ENCODE results near the gene RAB33A. TPM values are rescaled to one million over a fixed set of nuclear protein-coding genes. Genes with fewer than 3 reads are reported as not detected.

The RAB33A gene
- total RNA-seq, 1 donor from 2014 or later = 0.26 TPM

DNA sequence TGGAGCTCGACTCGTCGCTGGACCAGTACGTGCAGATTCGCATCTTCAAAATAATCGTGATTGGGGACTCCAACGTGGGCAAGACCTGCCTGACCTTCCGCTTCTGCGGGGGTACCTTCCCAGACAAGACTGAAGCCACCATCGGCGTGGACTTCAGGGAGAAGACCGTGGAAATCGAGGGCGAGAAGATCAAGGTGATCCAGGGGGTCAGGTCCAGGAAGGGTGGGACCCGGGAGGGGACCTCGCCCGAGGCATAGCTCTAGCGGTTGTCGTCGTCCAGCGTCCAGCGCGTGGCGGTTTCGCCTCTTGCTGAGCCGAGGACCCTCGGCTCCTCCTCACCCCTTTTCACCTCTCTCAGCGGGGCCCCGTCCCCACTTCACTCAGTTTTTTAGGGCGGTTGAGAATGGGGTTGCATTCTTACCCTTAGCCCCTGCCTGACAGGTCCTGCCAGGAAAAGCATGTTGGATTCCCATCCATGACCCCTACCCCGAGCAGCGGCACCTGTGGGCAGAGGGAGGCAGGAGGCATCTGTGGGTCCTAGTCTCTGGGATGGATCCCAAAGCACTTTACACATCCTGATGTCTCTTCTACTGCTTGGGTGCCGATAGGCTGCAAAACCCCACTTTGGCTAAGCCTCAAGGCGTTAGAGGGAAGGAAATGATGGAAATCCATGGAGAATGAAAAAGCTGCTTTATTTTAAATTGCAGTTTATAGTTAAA lies 524 bp downstream of the RAB33A start:
- no peak for DNase-seq (ENCODE audit: low read depth in 2 of 2)

GRCh38 chrX:130173190-130173895 lies 1.6 kb downstream of the RAB33A start:
- DNase-seq (ENCODE audit: low read depth in 2 of 2) = peak in 1 of 2 donors; percentile 54

GRCh38 chrX:130174045-130174704 lies 2.4 kb downstream of the RAB33A start:
- peak in 1 of 2 donors; percentile 58 for DNase-seq (ENCODE audit: low read depth in 2 of 2)

DNA sequence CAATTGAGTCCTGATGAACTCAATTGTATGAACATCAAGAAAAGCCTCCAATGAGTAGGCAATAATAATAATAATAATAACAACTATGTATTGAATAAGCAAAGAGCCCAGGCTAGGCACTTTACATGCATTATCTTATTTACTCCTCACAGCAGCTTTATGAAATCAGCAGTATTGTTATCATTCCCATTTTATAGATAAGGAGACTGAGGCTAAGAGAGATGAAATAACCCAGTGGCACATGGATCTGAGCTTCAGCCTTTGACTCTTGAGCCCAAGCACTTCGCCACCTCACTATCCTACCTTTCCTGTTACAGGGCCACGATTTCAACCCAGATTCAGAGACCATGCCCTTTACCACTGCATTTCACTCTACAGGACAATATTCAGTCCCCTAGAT lies 3.2 kb downstream of the RAB33A start:
- no peak for DNase-seq (ENCODE audit: low read depth in 2 of 2)

DNA sequence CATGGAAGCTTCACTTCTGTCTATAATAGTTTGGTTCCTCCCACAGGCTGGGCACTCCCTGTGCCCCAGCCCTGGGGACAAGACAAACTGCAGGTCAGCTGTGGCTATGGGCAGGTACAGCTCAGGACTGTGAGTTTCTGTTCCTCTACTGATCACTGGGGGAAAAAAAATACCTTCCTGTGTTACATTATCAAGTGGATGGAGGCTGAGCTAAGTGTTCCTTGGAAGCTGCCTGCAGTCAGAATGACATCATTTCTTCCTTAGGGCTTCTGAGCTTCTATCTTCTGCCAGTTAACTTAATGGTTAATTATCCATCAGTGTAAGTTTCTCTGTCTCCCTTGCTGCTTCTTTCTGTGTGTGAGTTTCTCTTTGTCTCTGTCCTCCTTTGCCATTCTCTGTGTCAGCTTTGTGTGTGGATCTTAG lies 4.6 kb downstream of the RAB33A start:
- no peak for DNase-seq (ENCODE audit: low read depth in 2 of 2)

GRCh38 chrX:130176942-130177341 lies 5.2 kb downstream of the RAB33A start:
- no peak for DNase-seq (ENCODE audit: low read depth in 2 of 2)

- DNase-seq (ENCODE audit: low read depth in 2 of 2) = no peak
These were observed 7.4 kb downstream of the RAB33A start for GRCh38 chrX:130179170-130179569.

GRCh38 chrX:130179579-130180215 lies 7.9 kb downstream of the RAB33A start:
- DNase-seq (ENCODE audit: low read depth in 2 of 2) = peak in 1 of 2 donors; percentile 44

DNA sequence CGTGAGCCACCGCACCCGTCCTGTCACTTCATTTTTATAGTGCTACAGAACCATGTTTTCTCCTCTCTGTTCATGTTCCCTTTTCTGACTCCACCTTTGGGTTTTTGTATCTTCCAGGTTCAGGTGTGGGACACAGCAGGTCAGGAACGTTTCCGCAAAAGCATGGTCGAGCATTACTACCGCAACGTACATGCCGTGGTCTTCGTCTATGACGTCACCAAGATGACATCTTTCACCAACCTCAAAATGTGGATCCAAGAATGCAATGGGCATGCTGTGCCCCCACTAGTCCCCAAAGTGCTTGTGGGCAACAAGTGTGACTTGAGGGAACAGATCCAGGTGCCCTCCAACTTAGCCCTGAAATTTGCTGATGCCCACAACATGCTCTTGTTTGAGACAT lies 12.4 kb downstream of the RAB33A start:
- no peak for DNase-seq (ENCODE audit: low read depth in 2 of 2)

GRCh38 chrX:130184857-130185256 lies 13.1 kb downstream of the RAB33A start:
- DNase-seq (ENCODE audit: low read depth in 2 of 2) = no peak

- no peak for DNase-seq (ENCODE audit: low read depth in 2 of 2)
These were observed 14.9 kb downstream of the RAB33A start for GRCh38 chrX:130186651-130187050.

DNA sequence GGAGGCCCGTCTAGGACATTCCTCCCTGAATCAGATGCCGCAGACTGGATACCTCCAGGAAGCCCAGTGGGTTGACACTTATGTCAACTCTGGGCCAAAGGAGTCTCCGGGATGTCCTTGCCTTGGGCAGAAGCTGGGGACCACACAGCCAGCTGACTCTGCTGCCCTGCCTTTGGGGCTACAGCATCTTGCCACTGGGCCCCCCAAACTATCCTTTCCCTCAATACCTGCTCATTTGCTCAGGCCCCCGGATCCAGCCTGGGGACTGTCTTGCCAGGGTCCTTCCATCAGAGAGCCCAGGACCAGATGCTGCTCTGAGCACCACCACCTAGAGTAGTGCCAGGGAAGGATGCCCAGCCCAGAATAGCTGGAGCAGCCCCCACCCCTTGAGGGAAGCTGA lies 19.0 kb downstream of the RAB33A start:
- no peak for DNase-seq (ENCODE audit: low read depth in 2 of 2)

DNA sequence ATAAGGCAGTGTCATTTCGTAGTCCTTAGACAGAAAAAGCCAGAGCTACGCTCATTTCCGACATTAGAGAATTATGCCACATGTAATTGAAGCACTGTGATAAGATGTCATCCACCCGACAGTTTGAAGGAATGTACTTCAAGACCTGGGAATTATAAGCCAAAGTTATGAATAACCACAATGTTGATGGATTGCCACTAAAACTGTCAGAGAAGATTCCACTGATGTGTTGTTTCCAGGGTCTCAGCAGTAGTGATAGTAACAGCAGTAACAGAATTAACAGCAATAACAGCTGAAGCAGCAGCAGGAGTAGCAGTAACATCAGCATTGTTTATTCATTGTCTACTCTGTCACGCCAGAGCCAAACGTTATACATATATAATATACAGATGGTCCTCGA lies 24.7 kb downstream of the RAB33A start:
- DNase-seq (ENCODE audit: low read depth in 2 of 2) = no peak

DNA sequence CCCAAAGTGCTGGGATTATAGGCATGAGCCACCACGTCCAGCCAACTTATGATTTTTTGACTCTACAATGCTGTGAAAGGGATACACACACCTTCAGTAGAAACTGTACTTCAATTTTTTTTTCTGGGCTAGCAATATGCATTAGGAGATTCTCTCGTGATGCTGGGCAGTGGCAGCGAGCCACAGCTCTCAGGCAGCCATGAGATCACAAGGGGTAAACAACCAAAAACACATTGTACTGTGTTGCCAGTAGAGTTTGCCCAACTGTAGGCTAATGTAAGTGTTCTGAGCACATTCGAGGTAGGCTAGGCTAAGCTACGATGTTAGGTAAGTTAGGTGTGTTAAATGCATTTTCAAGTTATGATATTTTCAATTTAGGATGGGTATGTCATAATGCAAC lies 25.7 kb downstream of the RAB33A start:
- DNase-seq (ENCODE audit: low read depth in 2 of 2) = no peak

DNA sequence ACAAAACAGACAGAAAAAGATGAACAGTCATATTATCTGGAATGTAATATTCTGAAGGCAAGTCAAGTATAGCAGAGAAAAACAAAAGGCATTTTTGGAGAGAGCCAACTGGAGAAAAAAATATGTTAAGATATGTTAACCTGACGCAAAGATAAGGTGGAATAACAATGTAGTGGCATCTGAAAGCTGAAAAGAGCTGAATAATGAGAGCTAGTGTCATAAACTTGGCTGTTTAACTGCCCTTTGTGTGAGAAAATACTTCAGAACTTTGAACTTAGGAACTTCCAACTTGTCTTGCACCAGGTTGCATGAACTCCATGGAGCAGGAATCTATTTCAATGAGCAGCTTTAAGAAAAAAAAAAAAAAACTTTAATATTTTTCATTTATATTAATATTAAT lies 32.9 kb downstream of the RAB33A start:
- no peak for DNase-seq (ENCODE audit: low read depth in 2 of 2)

DNA sequence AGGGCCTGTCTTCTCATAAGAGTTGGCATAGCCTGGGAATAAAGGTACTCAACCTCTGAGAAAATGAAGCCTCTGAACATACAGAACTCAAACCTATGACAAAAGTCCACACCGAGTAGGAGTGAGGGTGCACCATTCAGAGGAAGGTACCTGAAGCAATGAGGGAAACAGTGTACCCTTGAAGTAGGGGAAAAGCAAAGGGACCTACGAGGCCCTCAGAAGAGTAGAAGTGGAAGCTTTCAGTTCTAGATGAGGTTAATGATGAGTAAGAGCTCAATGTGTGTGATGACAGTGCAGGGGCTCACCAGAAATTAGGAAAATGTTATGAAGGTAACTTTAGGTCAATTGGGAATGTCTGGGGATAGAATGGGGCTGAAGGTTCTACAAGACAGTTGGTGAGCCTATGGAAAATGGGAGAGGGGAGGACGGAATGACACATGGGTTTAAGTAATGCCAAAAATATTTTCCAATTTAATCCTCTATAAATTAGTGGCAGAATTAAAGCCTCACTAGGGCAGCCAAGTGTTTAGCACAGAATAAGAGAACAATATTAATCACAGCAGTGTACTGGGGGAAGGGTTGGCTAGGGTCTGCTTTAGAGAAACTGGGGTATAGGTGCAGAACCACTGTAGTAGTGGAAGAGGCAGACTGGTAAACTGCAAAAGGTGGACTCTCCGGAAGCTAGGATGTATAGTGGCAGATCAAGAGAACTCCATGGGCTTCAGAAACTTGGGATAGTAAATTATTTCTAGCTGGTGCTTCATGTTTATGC lies 39.8 kb downstream of the RAB33A start:
- no peak for DNase-seq (ENCODE audit: low read depth in 2 of 2)

GRCh38 chrX:130212371-130212770 lies 40.6 kb downstream of the RAB33A start:
- no peak for DNase-seq (ENCODE audit: low read depth in 2 of 2)

DNA sequence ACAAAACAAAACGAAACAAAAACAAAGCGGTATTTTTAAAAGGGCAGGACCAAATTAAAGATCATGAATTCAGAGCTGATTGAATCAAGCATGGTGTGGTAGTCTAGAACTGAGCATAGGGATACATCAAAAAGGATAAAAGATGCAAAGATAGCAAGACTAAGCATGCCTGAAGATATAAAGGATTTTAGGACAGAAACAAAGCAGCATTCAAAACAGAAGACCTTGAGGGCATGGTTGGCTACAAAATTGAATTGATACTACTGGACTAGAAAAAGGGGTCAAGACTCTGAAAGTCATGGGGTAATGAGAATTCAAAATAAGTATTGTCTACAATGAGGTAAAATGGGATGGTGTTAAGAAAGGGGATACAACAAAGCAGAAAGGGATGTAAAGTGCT lies 41.6 kb downstream of the RAB33A start:
- no peak for DNase-seq (ENCODE audit: low read depth in 2 of 2)

DNA sequence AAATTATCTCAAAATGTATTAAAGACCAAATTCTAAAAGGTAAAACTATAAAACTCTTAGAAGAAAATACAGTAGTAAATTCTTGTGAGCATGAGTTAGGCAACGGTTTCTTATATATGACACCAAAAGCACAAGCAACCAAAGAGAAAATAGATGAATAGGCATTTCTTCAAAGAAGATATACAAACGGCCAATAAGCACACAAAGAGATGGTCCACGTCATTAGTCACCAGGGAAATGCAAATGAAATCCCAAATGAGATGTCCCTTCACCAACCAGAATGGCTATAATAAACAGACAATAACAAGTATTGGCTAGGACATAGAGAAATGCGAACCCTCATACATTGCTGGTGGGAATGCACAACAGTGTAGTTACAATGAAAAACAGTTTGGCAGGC lies 44.6 kb downstream of the RAB33A start:
- DNase-seq (ENCODE audit: low read depth in 2 of 2) = peak in 1 of 2 donors; percentile 6

- no peak for DNase-seq (ENCODE audit: low read depth in 2 of 2)
These were observed 53.0 kb downstream of the RAB33A start for GRCh38 chrX:130224810-130225209.

DNA sequence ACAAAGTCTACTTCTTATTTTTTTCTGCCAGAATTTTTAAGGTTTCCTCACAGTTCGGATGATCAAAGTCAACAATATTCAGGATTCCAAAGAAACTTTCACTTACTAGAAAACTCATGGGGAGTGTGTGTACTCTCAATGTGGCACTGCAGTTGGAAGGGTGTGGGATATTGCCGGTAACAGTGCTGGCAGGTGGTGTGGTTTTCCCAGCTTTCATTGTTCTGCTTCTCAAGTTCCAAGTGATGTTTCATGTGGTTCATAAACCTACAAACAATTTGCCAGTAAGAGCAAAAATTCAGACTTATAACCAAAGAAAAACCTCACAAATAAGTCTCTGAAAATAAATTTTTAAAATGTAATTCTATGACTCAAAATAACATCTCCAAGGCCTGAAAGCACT lies 57.1 kb downstream of the RAB33A start:
- no peak for DNase-seq (ENCODE audit: low read depth in 2 of 2)
